ENCODE data around the gene SPAG16.
A peak's percentile ranks its signal among the peaks of the same experiment; 100 is the strongest.

The SPAG16 gene

GRCh38 chr2:213920014-213920413 lies 635.8 kb downstream of the SPAG16 start:
- H2AFZ ChIP-seq (ENCODE audit: low read length) = no peak overlapping the region
- H3K36me3 ChIP-seq (ENCODE audit: insufficient read depth, low read length) = no peaks in the 10 kb centered on the region
- H4K20me1 ChIP-seq (ENCODE audit: insufficient read depth, low read length) = no peaks in the 10 kb centered on the region
- H3K27ac ChIP-seq (ENCODE audit: low read depth, low read length, poor library complexity, severe bottlenecking) = no peak overlapping the region
- no peak overlapping the region for H3K4me3 ChIP-seq (ENCODE audit: low read depth, low read length, poor library complexity, severe bottlenecking)
- H3K4me1 ChIP-seq (ENCODE audit: insufficient read depth, low read length, severe bottlenecking) = no peaks in the 10 kb centered on the region
- H3K9me2 ChIP-seq (ENCODE audit: low read depth, low read length) = no peaks in the 10 kb centered on the region
- no peak overlapping the region for H3K4me2 ChIP-seq (ENCODE audit: low read length)
- H3K9ac ChIP-seq (ENCODE audit: low read length) = no peak overlapping the region
- no peak for TF ChIP-seq CTCF (IDR thresholded peaks at IDR 0.05; ENCODE audit: low read length)
- TF ChIP-seq EZH2 (IDR thresholded peaks at IDR 0.05; ENCODE audit: borderline replicate concordance, low read length) = no peak
- H3K9me3 ChIP-seq (ENCODE audit: low read length) = 0 out of 2 replicates have a peak, but pooled peaks cover 5% of the 10 kb centered on the region
- no peaks in the 10 kb centered on the region for H3F3A ChIP-seq (ENCODE audit: insufficient read depth, low read length)
- no peaks in the 10 kb centered on the region for H3K27me3 ChIP-seq (ENCODE audit: insufficient read depth, low read length)
- no peaks in the 10 kb centered on the region for H3K79me2 ChIP-seq (ENCODE audit: insufficient read depth, low read length)

- no peak overlapping the region for H3K4me3 ChIP-seq (ENCODE audit: low read depth, low read length, poor library complexity, severe bottlenecking)
- no peaks in the 10 kb centered on the region for H4K20me1 ChIP-seq (ENCODE audit: insufficient read depth, low read length)
- no peak overlapping the region for H3K4me2 ChIP-seq (ENCODE audit: low read length)
- H3K9me3 ChIP-seq (ENCODE audit: low read length) = 0 out of 2 replicates have a peak, but pooled peaks cover 5% of the 10 kb centered on the region
- no peaks in the 10 kb centered on the region for H3K27me3 ChIP-seq (ENCODE audit: insufficient read depth, low read length)
- H3F3A ChIP-seq (ENCODE audit: insufficient read depth, low read length) = no peaks in the 10 kb centered on the region
- H3K27ac ChIP-seq (ENCODE audit: low read depth, low read length, poor library complexity, severe bottlenecking) = no peak overlapping the region
- H3K9me2 ChIP-seq (ENCODE audit: low read depth, low read length) = no peaks in the 10 kb centered on the region
- no peak overlapping the region for H2AFZ ChIP-seq (ENCODE audit: low read length)
- H3K9ac ChIP-seq (ENCODE audit: low read length) = no peak overlapping the region
- TF ChIP-seq CTCF (IDR thresholded peaks at IDR 0.05; ENCODE audit: low read length) = no peak
- no peak for TF ChIP-seq EZH2 (IDR thresholded peaks at IDR 0.05; ENCODE audit: borderline replicate concordance, low read length)
- H3K4me1 ChIP-seq (ENCODE audit: insufficient read depth, low read length, severe bottlenecking) = no peaks in the 10 kb centered on the region
- no peaks in the 10 kb centered on the region for H3K36me3 ChIP-seq (ENCODE audit: insufficient read depth, low read length)
- no peaks in the 10 kb centered on the region for H3K79me2 ChIP-seq (ENCODE audit: insufficient read depth, low read length)
Measured at GRCh38 chr2:213923543-213923942, 639.3 kb downstream of the SPAG16 start.

GRCh38 chr2:213934560-213934959 lies 650.3 kb downstream of the SPAG16 start:
- Histone ChIP-seq H3K9me2 (ENCODE audit: low read depth, low read length) (no peaks in the 10 kb centered on the region), H3K79me2 (ENCODE audit: insufficient read depth, low read length) (no peaks in the 10 kb centered on the region), H3K4me1 (ENCODE audit: insufficient read depth, low read length, severe bottlenecking) (no peaks in the 10 kb centered on the region), H3K4me2 (ENCODE audit: low read length) (no peak overlapping the region), H3K9me3 (ENCODE audit: low read length) (no peaks in the 10 kb centered on the region), H3K4me3 (ENCODE audit: low read depth, low read length, poor library complexity, severe bottlenecking) (no peak overlapping the region), H4K20me1 (ENCODE audit: insufficient read depth, low read length) (no peaks in the 10 kb centered on the region), H3K27ac (ENCODE audit: low read depth, low read length, poor library complexity, severe bottlenecking) (no peak overlapping the region), H3K9ac (ENCODE audit: low read length) (no peak overlapping the region), H3F3A (ENCODE audit: insufficient read depth, low read length) (no peaks in the 10 kb centered on the region), H3K27me3 (ENCODE audit: insufficient read depth, low read length) (no peaks in the 10 kb centered on the region), H3K36me3 (ENCODE audit: insufficient read depth, low read length) (no peaks in the 10 kb centered on the region), H2AFZ (ENCODE audit: low read length) (no peak overlapping the region)
- TF ChIP-seq EZH2 (IDR thresholded peaks at IDR 0.05; ENCODE audit: borderline replicate concordance, low read length) (no peak), CTCF (IDR thresholded peaks at IDR 0.05; ENCODE audit: low read length) (peak; percentile 61)

All from OCI-LY1 (cell line).